MCF 10A (cell line): ENCODE results near the gene ARHGAP42. TPM values are rescaled to one million over a fixed set of nuclear protein-coding genes. Genes with fewer than 3 reads are reported as not detected.

ENCODE experiments used
- BruUV-seq: library from RNA; stranded (reverse); fragments of 400-500 nt; replicated peaks from 2 replicates; lab custom pipeline; 2021; lab: Mats Ljungman, UMichigan
- CTCF ChIA-PET: fragments of 300-600 bp; sonication (Branson Sonifier 250); formaldehyde crosslinking; extraction: SDS; loops from one replicate; lab custom pipeline; 2021; ENCODE audit warnings: antibody characterized with exemption, inconsistent platforms; lab: Yijun Ruan, JAX
- POLR2A ChIA-PET: fragments of 300-600, 350-650 bp; sonication (Branson Sonifier 250); formaldehyde crosslinking; extraction: SDS; loops from one replicate; lab custom pipeline; 2020; ENCODE audit warnings: antibody characterized with exemption, inconsistent platforms; lab: Yijun Ruan, JAX
- DNase-seq: peaks from one replicate; pipeline ENCODE4 v3.0.0-alpha.2; 2018; ENCODE audit not compliant: unreplicated experiment
- H3K27ac Mint-ChIP-seq: one replicate; pipeline ENCODE4 v1.8.0; 2022; ENCODE audit warnings: mild to moderate bottlenecking, low read depth, mixed read lengths; ENCODE audit not compliant: unreplicated experiment
- H3K27me3 Mint-ChIP-seq: one replicate; pipeline ENCODE4 v1.8.0; 2022; ENCODE audit warnings: mixed read lengths; ENCODE audit not compliant: insufficient read depth, unreplicated experiment
- H3K36me3 Mint-ChIP-seq: one replicate; pipeline ENCODE4 v1.8.0; 2022; ENCODE audit warnings: mild to moderate bottlenecking, moderate library complexity, mixed read lengths; ENCODE audit not compliant: insufficient read depth, unreplicated experiment
- H3K4me1 Mint-ChIP-seq: one replicate; pipeline ENCODE4 v1.8.0; 2022; ENCODE audit warnings: mixed read lengths; ENCODE audit not compliant: insufficient read depth, unreplicated experiment
- H3K4me3 Mint-ChIP-seq: one replicate; pipeline ENCODE4 v1.8.0; 2022; ENCODE audit warnings: mild to moderate bottlenecking, moderate library complexity, mixed read lengths; ENCODE audit not compliant: unreplicated experiment
- H3K9me3 Mint-ChIP-seq: one replicate; pipeline ENCODE4 v1.8.0; 2022; ENCODE audit warnings: mixed read lengths; ENCODE audit not compliant: unreplicated experiment
- CTCF ChIP-seq: fragments of 200-600 bp; IDR thresholded peaks from one replicate; pipeline ENCODE4 v1.8.0; 2022; ENCODE audit warnings: antibody characterized with exemption, mild to moderate bottlenecking; ENCODE audit not compliant: unreplicated experiment
- intact Hi-C: fragments of 100-400 bp; cut with micrococcal nuclease; formaldehyde crosslinking; loops from 2 replicates; pipeline ENCODE4 v1.14.1; 2022
- total RNA-seq: library from RNA; stranded (reverse); gene quantifications from 2 replicates; pipeline ENCODE4 v1.2.3, GENCODE V29; 2022

Gene ARHGAP42
- total RNA-seq, 1 experiment from 2014 or later, result 2.5 TPM

GRCh38 chr11:100761841-100762240 is 74.8 kb downstream of the ARHGAP42 start:
- Mint-ChIP-seq H3K4me1 (no peaks in the 10 kb centered on the region), H3K9me3 (no peaks in the 10 kb centered on the region), H3K27ac (no peak overlapping the region), H3K36me3 (no peaks in the 10 kb centered on the region), H3K4me3 (no peak overlapping the region), H3K27me3 (no peaks in the 10 kb centered on the region)
- ChIA-PET POLR2A (no interaction called here), CTCF (interaction anchor here (0.8 kb wide), 1 partner anchor 14 kb away, joined by 4 read pairs; no protein-coding TSS in a partner anchor)
- TF ChIP-seq CTCF, result no peak
- intact Hi-C loops, result no loop called here
- no TSS peak for BruUV-seq
- DNase-seq, result no peak

- H3K27me3 Mint-ChIP-seq, result no peaks in the 10 kb centered on the region
- no peak for TF ChIP-seq CTCF
- H3K4me1 Mint-ChIP-seq, result no peaks in the 10 kb centered on the region
- BruUV-seq, result no TSS peak
- no peak overlapping the region for H3K4me3 Mint-ChIP-seq
- ChIA-PET POLR2A (no interaction called here), CTCF (no interaction called here)
- DNase-seq, result no peak
- intact Hi-C loops, result no loop called here
- H3K36me3 Mint-ChIP-seq, result no peaks in the 10 kb centered on the region
- no peak overlapping the region for H3K27ac Mint-ChIP-seq
- no peaks in the 10 kb centered on the region for H3K9me3 Mint-ChIP-seq
Measured at GRCh38 chr11:100766764-100767163, 79.7 kb downstream of the ARHGAP42 start.

- TF ChIP-seq CTCF, result no peak
- H3K36me3 Mint-ChIP-seq, result no peaks in the 10 kb centered on the region
- ChIA-PET POLR2A (interaction anchor here (0.6 to 0.7 kb wide), 2 partner anchors 70 to 72 kb away, joined by 3 read pairs; no protein-coding TSS in a partner anchor), CTCF (no interaction called here)
- intact Hi-C loops, result no loop called here
- H3K4me3 Mint-ChIP-seq, result no peak overlapping the region
- no peak overlapping the region for H3K27ac Mint-ChIP-seq
- DNase-seq, result no peak
- H3K9me3 Mint-ChIP-seq, result no peaks in the 10 kb centered on the region
- no TSS peak for BruUV-seq
- H3K27me3 Mint-ChIP-seq, result no peaks in the 10 kb centered on the region
- no peaks in the 10 kb centered on the region for H3K4me1 Mint-ChIP-seq
Measured at GRCh38 chr11:100769165-100769564, 82.1 kb downstream of the ARHGAP42 start.

GRCh38 chr11:100769617-100770016 is 82.5 kb downstream of the ARHGAP42 start:
- Mint-ChIP-seq H3K27me3 (no peaks in the 10 kb centered on the region), H3K4me3 (no peak overlapping the region), H3K36me3 (no peaks in the 10 kb centered on the region), H3K27ac (no peak overlapping the region), H3K4me1 (no peaks in the 10 kb centered on the region), H3K9me3 (no peaks in the 10 kb centered on the region)
- intact Hi-C loops, result no loop called here
- no peak for TF ChIP-seq CTCF
- ChIA-PET POLR2A (interaction anchor here (0.6 to 0.7 kb wide), 2 partner anchors 70 to 71 kb away, joined by 3 read pairs; no protein-coding TSS in a partner anchor), CTCF (no interaction called here)
- no peak for DNase-seq
- BruUV-seq, result no TSS peak
